GM19467 (cell line): ENCODE measurements around the gene ATP11A.

Experiments
- ATAC-seq: cut with Tn5 transposase; IDR thresholded peaks from one replicate; pipeline ENCODE4 v1.9.1; 2021; ENCODE audit warnings: mild to moderate bottlenecking, moderate library complexity; ENCODE audit not compliant: unreplicated experiment

The ATP11A gene

DNA sequence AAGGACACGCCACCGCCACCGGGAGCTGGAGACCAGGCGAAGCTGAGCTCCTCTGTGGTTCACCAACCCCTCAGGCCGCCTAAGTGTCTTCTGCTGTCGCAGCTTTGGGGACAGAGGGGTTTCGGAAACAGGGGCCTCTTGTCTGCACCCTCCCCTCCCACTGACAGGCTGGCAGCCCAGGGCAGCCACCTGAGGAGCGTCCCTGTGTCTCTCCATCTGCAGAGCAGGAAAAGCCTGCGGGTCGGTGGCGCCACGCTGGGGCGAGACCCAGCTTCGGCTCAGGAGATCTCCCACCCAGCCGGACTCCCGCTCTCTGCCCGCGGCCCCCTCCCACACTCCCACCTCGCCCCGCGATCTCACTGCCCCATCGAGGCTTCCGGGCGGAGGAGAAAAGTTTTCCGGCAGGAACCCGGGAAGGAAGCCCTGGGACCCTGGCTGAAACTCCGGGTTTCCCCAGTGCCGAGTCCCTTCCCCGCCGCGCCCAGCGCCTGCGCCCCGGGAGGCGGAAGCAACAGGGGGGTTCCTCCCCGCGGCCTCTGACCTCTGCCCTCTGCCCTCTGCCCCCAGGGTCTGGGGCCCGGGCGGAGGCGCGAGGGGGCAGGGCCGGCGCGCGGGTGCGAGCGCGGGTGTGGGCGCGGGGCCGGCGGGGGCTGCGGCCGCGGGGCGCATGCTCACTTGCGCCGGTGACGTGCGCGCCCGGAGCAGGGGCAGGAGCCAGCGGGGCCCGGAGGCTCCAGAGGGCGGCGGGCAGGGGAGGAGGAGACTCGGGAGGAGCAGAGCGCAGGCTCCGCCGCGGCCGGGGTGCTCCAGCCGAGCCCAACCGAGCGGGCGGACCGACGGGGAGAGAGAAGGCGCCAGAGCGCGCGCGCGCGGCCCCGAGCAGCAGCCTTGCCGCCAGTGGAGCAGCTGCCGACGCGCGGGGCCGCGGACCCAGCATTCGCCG, at the start of gene ATP11A:
Gene ATP11A, plus strand, starts transcription at position 736 of the 943 bp plus-strand sequence. CDS start 379 bp downstream, outside the sequence.
- ATAC-seq = peak; percentile 79

DNA sequence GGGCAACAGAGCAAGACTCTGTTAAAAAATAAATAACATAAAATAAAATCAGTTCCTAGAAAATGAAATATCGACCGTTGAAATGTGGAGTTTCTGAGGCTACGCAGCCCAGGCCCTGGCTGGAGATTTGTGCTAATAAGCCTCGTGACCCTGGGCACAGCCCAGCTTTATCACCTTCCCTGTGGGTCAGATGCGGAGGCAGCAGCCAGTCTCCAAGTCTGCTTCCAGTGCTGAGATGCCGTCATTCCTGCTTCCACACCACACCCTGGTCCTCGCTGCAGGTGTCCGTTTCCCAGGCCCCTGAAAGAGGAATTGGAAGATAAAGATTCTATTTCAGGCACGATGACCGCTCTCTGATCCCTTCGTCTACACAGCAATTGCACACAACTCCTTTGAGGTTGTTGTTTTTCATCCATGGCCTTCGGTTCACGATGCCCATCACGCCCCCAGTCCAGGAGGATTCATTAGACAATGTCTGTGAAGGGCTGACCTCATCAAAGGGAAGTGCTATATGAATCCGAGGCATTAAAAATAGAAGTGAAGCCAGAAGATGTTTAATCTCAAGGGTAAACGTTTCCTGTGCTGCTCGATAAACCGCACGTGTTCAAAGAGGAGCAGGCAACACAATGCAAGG, 48.3 kb upstream of the ATP11A start:
- no peak for ATAC-seq

DNA sequence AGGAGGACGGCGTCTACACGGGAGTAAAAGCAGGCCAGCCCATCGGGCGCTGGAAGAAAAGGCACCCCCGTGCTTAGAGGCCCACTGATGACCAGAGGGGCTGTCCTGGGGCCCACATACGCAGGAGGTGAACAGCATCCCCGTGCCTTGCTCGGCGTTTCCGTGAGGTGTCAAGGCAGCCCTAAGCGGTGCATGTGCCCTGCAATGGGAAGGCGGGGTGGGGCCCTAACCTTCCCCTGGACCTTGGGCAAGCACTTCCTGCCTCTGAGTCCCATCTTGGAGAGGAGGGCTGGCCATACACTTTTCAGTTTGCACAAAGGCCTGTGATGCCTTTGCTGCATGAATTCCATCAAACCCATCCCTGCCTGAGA, 47.8 kb upstream of the ATP11A start:
- ATAC-seq = no peak

DNA sequence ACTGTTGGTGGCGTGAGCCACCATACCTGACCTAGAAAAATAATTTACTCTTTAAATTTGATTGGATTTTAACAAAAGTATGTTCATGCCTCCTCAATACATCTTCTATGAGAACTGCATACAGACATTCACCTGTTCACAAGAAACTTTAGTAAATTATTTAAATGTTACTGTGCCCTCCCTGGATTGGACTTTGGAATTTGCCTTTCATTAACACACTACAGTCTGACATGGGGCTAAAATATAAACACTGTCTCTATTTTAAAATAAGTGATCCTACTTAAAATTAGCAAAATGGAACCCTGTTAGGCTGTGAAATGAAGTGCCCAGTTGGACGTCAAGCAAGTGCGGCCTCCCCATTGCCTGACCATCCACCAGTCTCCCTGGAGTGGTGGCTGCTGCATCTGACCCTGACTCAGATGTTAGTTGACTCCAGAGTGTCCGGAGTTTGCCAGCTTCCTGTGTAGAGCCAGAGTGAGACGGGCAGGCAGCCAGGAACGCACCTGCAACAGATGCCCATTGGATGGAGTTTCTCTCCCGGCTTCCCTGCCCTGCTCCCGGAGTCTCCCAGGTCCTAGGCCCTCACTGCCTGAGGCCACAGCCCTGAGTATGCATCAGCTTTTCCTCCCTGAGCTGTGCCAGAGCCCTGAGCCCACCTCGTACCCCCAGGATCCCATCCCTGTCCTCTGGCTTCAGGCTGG, 45.9 kb upstream of the ATP11A start:
- ATAC-seq = no peak

DNA sequence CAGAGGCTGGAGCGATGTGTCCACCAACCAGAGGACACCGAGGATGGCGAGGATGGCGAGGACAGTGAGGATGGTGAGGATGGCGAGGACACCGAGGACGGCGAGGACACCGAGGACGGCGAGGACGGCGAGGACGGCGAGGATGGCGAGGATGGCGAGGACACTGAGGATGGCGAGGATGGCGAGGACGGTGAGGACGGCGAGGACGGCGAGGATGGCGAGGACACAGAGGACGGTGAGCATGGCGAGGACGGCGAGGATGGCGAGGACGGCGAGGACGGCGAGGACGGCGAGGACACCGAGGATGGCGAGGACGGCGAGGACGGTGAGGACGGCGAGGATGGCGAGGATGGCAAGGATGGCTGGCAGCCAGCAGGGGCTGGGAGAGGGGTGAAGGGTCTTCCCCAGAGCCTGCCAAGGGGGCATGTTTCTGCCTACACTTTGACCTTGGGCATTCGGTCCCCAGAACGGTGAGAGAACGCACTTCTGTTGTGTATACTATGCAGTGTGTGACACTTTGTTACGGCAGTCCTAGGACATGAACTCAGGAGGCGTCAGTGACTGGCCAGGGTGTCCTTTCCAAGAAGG, 44.4 kb upstream of the ATP11A start:
- no peak for ATAC-seq

DNA sequence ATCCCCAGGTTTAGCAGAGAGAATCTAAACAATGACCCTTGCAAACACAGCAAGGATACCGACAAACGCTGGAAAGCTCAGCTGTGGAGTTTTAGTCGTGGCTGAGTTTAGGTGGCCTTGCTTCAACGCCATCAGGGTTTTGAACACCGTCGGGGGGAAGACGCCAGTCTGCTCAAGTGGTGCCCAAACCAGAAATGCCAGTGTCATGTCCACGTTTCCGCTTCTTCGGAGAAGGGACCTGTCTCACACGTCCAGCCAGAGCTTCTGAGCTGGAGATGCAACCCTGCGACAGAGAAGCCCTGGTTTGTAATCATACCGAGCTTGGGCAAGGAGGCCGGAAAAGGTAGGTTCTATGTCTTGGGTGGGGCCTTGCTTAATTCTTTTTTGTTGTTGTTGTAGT, 42.6 kb upstream of the ATP11A start:
- no peak for ATAC-seq

DNA sequence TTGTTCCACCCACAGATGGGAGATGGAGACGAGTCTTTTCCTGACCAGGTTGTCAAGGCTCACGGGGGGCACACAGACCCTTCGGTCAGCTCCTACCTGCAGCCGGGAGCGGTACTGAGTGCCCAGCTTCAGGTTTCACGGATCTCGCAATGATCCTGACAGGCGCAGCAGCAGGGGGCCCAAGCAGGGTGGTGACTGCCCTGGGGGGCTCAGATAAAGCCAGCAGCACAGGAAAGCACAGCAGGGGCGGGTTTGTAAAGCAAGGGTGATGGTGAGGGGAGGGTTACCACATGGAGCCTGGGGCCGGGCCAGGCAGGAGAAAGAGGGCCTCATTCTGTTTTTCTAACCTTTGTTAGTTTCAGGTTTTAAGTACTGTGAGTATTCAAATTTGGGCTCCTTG, 41.7 kb upstream of the ATP11A start:
- ATAC-seq = no peak

DNA sequence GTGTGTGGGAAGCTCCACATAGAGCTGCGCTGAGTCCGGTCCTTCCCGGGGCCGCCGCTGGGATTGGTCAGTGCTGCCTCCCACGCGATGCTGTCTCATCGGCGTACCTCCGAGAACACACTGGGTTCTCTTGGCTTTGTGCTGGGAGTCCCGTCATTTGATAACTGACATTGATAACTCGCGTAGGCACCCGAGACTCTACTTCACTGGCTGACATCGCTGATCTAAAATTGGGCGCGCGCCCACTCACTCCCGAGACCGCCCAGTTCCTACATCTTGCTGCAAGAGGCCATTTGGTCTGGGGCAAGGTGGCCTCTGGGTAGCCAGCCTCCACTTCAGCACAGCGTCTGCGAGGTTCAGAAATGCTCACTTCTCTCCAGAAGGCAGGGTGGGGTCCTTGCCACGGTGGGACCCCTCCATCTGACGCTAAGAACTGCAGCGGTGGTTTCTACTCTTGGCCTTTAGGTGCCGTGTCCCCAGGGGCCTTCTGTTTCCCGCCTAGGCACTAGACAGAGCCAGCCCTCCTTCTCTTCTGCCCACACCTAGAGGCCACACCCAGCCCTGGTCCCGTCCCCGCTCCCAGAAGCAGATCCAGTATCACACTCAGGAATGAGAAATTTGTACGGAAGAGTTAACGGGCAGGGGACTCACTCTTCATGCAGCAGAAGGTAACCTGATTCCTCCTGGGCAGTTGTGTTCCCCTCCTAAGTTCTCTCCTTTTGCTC, 40.7 kb upstream of the ATP11A start:
- no peak for ATAC-seq

DNA sequence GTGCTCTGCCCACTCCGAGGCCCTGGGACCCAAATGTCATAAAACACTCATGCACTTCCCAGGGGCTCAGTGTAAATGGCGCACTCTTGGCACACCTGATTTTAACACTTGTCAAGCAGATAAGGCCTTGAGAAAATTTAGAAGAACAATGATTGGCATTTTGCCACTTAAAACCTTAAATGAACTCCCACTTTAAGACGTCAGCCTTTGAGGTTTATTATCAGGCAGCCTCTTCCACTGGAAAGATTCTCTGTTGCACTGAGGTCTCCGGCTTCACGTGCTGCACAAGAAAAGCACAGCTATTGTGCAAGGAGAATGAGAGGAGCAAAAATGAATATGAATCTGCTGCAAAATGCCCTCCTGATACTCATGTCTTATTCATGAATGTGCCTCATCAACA, 38.5 kb upstream of the ATP11A start:
- ATAC-seq = no peak

DNA sequence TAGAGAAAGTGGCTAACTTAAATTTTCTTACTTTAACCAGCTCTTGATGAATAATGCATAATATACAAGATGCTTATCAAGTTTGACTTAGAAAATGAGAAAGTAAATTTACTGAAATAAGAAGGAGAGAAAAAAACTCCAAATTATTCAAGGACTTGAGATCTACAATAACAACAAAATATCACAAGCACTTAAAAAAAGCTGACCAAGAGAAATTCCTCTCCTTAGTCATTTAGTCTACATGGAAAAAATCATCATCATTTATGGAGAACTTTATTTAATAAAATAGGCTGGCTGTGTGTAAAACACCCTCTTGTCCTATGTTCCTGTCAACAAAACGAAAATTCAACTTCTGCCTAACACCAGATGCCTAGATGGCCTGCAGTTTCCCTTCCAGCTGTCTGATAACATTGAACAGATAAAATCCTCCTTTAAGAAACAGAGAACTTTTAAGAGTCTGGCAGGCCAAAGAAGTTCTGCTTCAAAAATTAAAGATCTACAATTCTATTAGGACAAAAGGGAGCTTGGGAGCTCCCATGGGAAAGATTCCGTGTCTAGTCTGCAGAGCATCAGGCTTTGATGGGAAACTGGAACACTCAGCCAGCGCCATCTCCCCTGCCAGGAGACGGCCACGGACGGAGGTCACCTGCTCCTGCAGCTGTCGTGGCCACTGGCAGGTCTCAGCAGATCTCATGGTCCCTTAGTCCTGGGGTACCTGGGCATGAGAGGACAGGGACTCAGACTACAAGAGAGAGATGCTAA, 37.9 kb upstream of the ATP11A start:
- no peak for ATAC-seq

DNA sequence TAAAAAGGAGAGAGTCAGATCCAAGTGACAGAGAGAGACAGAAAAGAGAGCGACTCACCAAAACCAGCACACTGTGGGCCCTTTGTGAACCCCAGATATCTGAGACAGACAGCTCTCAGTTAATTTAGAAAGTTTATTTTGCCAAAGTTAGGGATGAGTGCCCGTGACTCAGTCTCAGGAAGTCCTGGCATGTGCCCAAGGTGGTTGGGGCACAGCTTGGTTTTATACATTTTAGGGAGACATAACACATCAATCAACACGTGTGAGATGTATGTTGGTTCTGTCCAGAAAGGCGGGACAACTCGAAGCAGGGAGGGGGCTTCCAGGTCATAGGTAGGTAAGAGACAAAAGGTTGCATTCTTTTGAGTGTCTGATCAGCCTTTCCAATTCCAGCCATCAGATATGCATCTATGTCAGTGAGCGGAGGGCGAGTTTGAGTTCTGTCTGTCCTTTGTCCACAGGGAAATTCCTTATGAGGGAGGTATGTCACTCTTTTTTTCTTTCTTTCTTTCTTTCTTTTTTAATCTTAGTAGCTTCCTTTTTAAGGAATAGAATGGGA, 37.2 kb upstream of the ATP11A start:
- no peak for ATAC-seq

DNA sequence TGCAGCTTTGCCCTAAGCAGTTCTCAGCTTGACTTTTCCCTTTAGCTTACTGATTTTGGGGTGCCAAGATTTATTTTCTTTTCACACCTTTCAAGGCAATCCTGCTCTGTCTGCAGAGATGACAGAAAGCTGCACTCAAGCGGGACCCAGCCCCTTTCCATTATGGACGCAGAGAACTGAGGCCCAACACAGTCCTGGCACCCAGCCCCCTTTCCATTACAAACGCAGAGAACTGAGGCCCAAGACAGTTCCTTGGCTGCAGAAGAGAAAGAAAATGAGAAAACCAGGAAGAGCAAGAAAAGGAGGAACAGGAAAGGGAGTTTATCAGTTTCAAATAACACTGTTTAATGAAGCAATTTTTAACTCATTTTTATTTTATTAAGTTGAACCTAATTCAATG, 36.8 kb upstream of the ATP11A start:
- no peak for ATAC-seq

DNA sequence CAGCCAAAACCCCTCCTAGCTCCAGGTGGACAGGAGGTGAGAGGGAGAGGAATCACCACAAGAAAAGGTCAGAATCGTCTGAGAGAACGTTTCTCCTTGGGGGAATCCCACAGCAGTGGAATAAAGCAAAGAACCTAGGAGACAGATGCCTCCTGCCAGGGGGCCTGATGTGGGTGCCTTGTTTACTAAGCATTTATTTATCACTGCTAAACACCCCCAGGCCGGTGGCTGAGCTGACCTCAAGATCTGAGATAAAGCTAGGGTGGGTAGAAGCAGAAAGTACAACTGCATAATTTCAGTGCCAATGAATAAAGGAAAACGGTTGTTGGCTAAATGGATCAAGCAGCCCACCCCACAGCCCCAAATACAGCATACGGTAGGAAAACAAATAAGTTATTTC, 33.9 kb upstream of the ATP11A start:
- no peak for ATAC-seq

DNA sequence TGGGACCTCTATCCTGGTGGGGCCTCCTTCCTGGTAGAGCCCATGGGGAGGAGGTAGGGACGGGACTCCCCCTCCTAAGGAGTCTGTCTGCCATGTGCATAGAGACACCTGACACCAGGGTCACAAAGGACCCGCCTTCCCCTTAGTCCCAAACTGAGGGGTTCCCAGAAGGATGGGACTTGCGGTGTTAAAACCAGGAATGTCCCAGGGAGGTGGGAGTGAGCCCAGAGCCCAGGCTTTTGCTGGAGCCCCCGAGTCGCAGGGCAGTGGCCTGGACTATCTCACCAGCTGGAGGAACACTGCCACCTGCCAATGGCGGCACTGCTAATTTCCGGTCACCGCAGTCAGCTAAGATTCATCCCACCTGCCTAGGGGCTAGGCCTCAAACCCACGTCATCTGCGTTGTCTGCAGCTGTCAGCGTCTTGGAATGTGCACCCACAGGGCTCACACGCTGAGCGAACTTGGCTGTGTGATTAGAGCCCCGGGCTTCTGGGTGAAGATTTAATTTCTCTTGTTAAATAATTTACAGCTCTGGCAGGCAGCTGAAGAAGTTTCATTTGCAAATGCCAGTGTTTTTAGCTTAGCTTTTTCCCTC, 31.9 kb upstream of the ATP11A start:
- ATAC-seq = no peak

DNA sequence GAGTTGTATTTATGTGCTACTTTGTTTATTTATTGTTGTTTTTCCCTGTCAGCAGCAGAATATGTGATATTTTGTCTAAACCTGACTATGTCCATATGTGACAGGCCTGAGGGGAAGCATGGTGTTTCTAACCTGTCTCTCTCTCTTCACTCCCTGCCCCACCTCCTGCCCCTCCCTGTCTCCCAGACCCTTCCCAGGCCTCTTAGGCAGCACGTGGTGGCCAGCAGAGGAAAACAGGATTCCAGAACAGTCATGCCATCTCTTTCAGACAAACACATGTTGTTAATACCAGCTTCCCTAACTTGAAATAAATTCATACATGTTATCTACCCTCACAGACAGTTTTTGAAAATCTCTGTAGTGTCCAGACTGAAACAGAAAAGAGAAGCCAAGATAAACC, 31.0 kb upstream of the ATP11A start:
- ATAC-seq = no peak

DNA sequence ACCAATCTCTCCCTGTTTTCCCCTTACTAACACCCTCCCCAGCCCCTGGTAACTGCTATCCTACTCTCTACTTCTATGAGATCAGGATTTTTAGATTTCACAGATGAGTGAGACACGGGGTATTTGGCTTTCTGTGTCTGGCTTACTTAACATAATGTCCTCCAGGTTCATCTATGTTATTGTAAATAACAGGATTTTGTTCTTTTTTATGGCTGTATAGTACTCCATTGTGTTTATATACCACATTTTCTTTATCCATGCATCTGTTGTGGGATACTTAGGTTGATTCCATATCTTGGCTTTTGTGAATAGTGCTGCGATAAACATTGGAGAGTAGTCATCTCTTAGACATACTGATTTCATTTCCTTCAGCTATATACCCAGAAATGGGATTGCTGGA, 28.5 kb upstream of the ATP11A start:
- no peak for ATAC-seq

DNA sequence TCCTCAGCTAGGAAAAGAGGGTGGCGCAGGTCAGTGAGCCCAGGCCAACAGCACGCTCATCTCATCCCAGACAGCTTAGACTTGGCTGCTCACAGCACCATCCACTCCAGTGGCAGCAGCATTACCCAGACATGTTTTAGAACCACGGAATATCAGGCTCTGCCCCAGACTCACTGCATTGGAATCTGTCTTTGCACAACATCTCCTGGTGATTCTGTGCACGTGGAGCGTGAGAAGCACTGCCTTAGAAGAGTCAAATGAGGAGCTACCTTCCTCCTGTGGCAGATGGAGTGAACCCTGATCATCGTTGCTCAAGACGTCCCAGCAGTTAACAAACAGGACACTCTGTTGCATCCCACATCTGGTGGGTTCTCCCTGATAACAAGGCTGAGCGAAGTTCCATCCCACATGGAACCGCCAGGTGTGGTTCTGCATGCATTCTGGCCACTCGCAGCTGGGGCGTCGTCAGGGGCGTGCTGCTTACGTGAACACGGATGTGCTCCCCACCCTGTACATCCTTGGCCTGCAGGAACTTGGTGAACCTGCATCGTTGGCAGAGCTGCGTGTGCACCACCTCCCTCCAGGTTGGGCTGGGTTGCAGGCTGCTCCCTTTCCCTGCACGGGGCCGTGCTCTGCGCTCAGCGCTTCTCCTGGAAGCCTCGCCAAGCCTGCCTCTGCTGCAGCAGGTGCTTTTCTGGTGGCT, 25.2 kb upstream of the ATP11A start:
- no peak for ATAC-seq

DNA sequence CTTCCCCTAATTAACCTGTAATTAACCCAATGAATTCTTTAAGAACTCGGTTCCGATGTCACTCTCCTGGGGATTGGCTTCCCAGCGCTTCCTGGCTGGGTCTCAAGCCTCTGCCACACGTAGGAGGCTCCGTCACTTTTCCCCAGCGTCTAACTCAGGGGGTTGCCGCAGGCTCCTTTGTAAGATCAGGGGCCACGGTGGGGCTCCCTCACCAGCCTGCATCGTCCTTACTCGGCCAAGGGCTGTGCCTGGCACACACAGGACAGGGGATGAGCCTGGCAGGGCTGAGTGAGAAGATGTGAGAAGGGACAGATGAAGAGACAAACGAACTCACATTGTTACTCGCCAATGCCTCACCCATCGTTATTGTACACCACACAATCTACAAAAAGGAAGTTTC, 20.9 kb upstream of the ATP11A start:
- no peak for ATAC-seq
